KMS-11 (cell line): ENCODE measurements around the gene LZTS3.

Experiments
- H2AFZ ChIP-seq: fragments of 200-600 bp; sonication (generic); 2 replicates; pipeline ENCODE4 v1.6.1; 2016; ENCODE audit warnings: antibody characterized with exemption, mixed run types, low read depth
- H3K27ac ChIP-seq: fragments of 200-600 bp; sonication (generic); 2 replicates; pipeline ENCODE4 v1.6.1; 2016; ENCODE audit warnings: mild to moderate bottlenecking, mixed run types
- H3K27me3 ChIP-seq: fragments of 200-600 bp; sonication (generic); 2 replicates; pipeline ENCODE4 v1.6.1; 2017; ENCODE audit warnings: mild to moderate bottlenecking, low read depth, mixed run types, moderate library complexity; ENCODE audit not compliant: insufficient read depth
- H3K36me3 ChIP-seq: fragments of 200-600 bp; sonication (generic); 2 replicates; pipeline ENCODE4 v1.6.1; 2017; ENCODE audit warnings: mild to moderate bottlenecking, mixed run types; ENCODE audit not compliant: insufficient read depth
- H3K4me1 ChIP-seq: fragments of 200-600 bp; sonication (generic); 2 replicates; pipeline ENCODE4 v1.6.1; 2016; ENCODE audit warnings: mild to moderate bottlenecking, low read depth, mixed run types; ENCODE audit not compliant: poor library complexity, severe bottlenecking
- H3K4me2 ChIP-seq: fragments of 200-600 bp; sonication (generic); 2 replicates; pipeline ENCODE4 v1.7.0; 2016; ENCODE audit warnings: mild to moderate bottlenecking, mixed run types
- H3K4me3 ChIP-seq: fragments of 200-600 bp; sonication (generic); IDR thresholded peaks from 2 replicates; pipeline ENCODE4 v1.6.1; 2017; ENCODE audit warnings: low read depth, low read length, mixed read lengths; ENCODE audit not compliant: insufficient read depth
- H3K79me2 ChIP-seq: fragments of 200-600 bp; sonication (generic); 2 replicates; pipeline ENCODE4 v1.6.1; 2016; ENCODE audit warnings: low read depth, mixed run types; ENCODE audit not compliant: insufficient read depth
- H3K9ac ChIP-seq: fragments of 200-600 bp; sonication (generic); 2 replicates; pipeline ENCODE4 v1.6.1; 2016; ENCODE audit warnings: mild to moderate bottlenecking, mixed run types
- H4K20me1 ChIP-seq: fragments of 200-600 bp; sonication (generic); 2 replicates; pipeline ENCODE4 v1.6.1; 2016; ENCODE audit warnings: mild to moderate bottlenecking, mixed run types; ENCODE audit not compliant: insufficient read depth
- CTCF ChIP-seq: fragments of 200-600 bp; sonication (generic); conservative IDR thresholded peaks from 2 replicates; pipeline ENCODE4 v1.6.1; 2017; ENCODE audit warnings: low read depth, mild to moderate bottlenecking, antibody characterized with exemption, low read length, moderate library complexity, mixed read lengths

LZTS3 gene

GRCh38 chr20:3116341-3116740, 57.0 kb downstream of the LZTS3 start:
- no peaks in the 10 kb centered on the region for H3K4me1 ChIP-seq
- no peak overlapping the region for H3K27ac ChIP-seq
- no peaks in the 10 kb centered on the region for H4K20me1 ChIP-seq
- no peaks in the 10 kb centered on the region for H3K27me3 ChIP-seq
- no peaks in the 10 kb centered on the region for H3K36me3 ChIP-seq
- no peak overlapping the region for H3K9ac ChIP-seq
- TF ChIP-seq CTCF = no peak
- H2AFZ ChIP-seq = no peak overlapping the region
- no peak overlapping the region for H3K4me3 ChIP-seq
- no peaks in the 10 kb centered on the region for H3K79me2 ChIP-seq
- H3K4me2 ChIP-seq = no peak overlapping the region

GRCh38 chr20:3115190-3116107, 57.9 kb downstream of the LZTS3 start:
- Histone ChIP-seq H4K20me1 (no peaks in the 10 kb centered on the region), H3K4me2 (no peak overlapping the region), H3K27me3 (no peaks in the 10 kb centered on the region), H3K36me3 (no peaks in the 10 kb centered on the region), H2AFZ (no peak overlapping the region), H3K9ac (no peak overlapping the region), H3K27ac (no peak overlapping the region), H3K4me1 (no peaks in the 10 kb centered on the region), H3K4me3 (no peak overlapping the region), H3K79me2 (no peaks in the 10 kb centered on the region)
- TF ChIP-seq CTCF = peak; percentile 71
